ENCODE results near the gene UXS1.

GRCh38 chr2:106174056-106174455 lies 20.0 kb downstream of the UXS1 start:
- TF ChIP-seq CTCF (conservative IDR thresholded peaks at IDR 0.05 in 1 of 2, IDR thresholded peaks at IDR 0.05 in 1 of 2; ENCODE audit: extremely low read depth in 1 of 2, insufficient read depth in 1 of 2, low read depth in 1 of 2, low read length in 2 of 2) (no peak), EZH2 (IDR thresholded peaks at IDR 0.05; ENCODE audit: borderline replicate concordance, low read length) (no peak)

Measured in mammary epithelial cell (primary cell).